SKM-1 (cell line): ENCODE data around the gene LRRC27.

Source experiments
- DNase-seq: peaks from one replicate; lab custom pipeline; 2025; ENCODE audit not compliant: unreplicated experiment; lab: John Stamatoyannopoulos, UW

LRRC27 gene

DNA sequence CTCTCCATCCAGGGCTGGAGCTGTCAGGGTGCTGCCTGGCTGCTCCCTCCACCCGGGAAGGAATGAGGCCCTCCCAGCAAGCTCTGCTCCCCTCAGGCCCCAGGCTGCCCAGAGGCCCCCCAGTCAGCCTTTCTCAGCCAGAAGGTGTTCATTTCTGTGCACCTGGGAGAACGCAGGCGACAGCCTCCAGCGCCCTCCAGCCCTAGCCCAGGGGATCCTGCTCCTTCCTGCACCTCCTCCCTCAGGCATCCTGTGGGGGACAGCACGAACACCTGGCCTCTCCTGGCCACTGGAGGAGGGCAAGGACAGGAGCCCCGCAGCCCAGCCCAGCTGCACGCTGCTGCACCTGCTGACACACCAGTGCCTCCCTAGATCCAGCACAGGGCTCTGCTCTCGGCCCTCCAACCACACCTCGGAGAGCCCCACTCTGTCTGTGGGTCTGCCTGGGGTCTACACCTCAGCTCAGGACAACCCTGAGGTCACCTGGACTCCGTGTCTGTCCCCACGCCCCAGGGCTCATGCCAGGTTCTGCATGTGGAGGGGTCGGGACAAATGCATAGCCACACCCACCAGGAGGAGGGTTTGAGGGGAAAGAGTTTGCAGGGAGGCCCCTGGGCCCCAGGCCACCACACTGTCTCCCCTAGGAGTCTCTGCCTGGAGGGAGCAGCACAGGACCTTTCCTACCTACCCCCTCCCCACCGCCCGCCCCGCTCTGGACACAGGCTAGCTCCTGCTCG, 57.6 kb downstream of the LRRC27 start:
- no peak for DNase-seq

DNA sequence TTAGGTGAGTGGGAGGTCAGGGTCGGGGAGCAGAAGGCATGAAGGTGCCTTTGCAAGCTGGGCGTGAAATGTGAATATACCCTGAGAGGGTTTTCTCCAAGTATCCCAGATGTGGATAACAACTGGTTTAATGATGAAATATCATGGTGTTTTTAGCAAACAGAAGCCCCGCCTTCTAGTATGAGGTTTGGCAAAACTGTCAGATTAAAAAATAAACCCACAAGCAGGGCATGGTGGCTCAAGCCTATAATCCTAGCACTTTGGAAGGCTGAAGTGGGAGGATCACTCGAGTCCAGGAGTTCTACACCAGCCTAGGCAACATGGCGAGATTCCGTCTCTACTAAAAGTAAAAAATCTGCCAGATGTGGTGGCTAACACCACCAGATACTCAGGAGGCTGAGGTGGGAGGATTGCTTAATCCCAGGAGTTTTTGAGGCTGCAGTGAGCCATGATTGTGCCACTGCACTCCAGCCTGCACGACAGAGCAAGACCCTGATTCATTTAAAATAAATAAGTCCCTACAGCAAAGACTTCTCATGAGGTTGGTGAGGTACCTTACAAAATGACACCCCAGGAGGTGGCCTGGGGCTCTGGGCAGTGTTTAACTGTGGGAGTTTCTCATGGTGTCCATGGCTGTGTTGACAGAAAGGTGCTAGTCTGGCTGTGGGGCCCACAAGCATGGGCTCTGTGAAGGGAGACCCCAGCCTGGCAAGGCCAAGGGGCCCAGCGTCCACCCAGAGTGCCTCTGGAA, 58.4 kb downstream of the LRRC27 start:
- no peak for DNase-seq

DNA sequence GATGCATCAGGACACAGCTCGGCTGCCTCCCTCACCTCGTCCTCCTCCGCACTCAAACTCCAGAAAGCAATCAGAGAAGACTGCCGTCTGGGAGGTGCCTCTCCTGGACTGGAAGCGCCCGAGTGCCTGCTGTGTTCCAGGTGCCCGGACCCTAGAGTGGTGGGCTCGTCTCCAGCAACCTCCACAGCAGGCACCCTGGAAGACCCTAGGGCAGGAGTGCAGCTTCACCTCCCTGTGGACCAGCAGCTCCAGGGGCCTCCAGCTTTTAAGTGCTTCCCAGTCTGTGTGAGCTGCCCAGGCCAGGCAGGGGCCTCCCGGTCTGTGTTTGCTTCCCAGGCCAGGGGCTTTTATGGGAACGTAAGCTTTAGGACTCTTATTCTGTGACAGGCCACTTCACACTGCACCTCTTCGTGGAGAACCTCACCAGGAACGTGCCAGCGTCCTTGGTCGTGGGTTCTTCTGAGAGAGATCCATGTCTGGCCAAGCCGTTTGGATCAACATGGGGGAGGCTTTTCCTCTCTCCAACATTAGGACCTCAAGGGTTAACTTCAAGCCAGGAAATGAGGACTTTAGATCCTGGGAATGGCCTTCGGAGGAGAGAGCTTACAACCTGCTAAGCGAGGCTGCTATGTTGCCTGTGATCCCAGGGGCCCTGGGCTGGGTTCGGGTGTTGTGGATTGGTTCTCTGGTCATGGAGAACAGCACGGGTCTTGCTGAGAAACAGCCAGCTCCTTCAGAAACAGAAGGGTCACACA, 59.1 kb downstream of the LRRC27 start:
- no peak for DNase-seq

DNA sequence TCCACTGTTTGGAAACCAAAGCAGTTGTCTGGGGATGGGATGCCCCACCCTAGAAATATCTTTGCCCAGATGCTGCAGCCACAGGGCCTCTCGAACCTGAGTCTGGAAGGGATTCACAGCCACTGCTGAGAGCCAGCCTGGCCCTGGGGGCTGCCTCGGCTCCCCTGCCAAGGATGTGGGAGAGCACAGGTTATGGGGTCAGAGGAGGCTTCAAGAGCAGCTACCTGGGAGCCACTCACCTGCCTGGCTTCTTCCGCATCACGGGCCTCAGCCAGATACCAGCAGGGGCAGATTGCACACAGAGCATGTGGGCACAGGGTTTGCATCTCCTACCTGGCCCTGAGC, 59.7 kb downstream of the LRRC27 start:
- no peak for DNase-seq

DNA sequence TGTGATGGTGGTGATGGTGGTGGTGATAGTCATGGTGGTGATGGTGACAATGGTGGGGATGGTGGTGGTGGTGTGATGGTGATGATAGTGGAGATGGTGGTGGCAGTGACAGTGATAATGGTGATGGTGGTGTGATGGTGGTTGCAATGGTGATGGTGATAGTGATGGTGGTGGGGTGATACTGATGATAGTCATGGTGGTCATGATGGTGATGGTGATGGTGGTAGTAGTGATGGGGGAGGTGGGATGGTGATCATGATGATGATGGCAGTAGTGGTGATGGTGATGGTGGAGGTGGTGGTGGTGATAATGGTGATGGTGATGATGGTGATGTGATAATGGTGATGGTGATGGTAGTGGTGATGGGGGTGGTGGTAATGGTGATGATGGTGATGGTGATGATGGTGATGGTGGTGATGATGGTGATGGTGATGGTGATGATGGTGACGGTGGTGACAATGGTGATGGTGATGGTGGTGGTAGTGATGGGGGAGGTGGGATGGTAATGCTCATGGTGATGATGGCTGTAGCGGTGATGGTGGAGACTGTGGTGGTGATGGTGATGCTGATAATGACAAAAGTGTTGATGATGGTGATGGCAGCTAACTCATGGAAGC, 60.3 kb downstream of the LRRC27 start:
- DNase-seq: no peak

DNA sequence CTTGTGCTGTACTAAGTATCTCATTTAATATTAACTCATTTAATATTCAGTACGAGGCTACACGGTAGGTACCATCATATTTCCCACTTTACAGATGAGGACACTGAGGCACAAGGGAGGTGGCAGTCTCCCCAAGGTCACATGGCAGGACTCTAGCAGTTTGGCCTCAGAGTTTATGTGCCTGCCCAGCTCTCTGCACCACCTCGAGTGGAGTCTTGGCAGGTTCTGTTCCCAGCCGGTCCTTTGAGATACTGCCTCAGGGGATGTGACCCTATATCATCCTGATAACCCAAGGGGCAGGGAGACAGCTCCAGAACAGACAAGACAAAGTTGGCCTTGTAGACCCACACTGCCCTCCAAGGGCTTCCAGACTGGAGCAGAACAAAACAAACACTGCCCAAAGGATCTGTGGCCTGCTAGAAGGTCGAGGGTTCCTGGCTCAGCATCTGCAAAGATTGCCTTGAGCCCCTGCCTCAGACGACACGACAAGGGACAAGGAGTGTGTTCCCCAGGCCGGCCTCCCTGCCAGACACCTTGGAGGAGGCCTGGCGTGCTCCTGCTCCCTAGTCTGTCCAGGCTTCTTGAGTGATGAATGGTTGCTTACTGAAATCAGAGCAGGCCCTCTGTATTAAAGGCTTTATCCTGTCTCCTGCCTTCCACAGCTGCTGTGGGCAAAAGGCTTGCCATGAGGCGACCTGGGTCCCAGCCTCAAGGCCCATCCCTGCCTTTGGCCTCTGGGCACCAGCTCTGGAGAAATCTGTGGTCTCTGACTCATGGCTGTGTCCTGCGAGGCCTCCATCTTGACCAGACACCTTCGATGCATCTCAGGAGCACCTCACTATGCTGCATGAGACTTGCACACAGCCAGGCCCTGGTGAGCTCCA, 61.1 kb downstream of the LRRC27 start:
- DNase-seq: no peak

DNA sequence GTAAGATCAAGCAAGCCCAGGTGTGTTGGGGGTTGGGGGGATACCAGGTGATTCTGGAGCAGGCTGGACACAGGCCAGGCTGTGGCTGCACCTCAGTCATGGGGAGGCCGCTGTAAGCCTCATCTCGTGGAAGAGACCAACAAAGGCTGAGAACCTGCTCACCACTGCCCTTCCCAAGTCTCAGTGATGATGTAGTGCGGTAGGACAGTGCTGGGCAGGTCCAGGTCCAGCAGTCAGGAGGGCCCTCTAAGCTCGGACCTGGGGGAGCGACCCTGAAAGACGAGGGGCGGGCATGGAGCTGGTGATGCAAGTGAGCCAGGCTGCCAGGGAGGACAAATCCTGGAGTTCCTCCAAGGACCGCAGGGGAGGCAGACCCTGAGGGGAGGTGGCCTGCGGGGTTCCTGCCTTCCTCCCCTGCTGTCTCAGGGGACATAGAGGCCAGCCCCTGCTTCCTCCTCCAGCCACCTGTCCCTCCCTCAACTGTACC, 61.7 kb downstream of the LRRC27 start:
- no peak for DNase-seq

DNA sequence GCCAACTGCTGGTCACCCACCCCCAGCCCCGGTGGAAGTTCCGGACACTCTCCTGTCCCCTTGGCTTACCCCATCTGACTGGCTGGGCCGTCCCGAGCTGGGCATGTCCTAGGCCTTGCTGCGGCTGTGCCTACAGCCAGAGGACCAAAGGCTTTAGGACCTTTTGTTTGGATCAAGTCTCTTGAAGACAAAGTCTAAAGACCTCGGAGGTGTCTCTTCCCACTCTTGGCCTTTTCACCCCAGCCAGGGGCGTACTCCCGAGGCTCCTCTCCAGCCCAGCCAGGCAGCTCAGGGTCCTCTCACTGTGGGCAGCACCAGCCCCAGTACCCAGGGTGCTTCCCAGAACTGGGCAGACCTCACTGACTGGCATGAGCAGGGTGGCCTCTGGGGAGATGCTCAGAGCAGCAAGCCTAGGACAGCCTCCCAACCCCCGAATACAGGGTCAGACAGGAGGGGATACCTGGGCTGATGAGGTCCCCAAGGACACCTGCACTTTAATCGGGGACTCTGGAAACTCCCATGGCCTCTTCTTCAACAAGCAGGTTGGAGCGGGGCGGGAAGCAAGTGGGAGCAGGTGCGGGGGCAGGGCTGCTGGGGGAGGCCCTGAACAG, 62.3 kb downstream of the LRRC27 start:
- no peak for DNase-seq

DNA sequence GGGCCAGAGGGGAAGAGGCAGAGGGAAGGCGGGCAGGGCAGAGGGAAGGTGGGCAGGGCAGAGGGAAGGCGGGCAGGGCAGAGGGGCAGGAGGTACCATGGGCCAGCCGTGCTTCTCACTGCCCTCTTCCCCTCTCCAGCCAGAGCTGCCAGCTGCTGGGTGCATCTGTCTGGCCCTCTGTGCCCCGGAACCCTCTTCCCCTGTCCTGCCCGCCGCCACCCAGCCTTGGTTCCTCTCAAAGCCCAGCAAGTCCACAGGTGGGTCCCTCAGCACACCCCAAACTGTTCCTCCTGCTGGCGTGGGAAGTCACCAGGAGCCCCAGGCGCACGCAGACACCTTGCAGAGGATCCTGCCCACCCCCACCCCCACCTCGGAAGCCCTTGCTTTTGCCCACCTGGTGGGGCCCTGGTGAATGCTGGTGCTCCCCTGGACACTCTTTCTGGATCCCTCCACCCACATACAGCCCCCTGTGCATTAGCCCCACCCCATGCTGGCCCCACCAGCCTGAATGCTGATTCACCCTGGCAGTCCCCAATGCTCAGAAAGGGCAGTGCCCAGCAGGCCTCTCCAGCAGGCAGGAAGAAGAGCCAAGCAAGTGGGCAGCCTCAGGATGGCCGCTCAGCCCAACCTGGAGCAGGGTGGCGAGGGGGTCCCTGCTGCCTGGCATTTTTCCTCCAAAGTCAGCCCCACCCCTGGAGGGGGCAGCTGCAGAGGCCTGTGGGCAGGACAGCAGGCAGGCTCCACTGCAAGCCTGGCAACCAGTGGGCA, 63.1 kb downstream of the LRRC27 start:
- DNase-seq: no peak

DNA sequence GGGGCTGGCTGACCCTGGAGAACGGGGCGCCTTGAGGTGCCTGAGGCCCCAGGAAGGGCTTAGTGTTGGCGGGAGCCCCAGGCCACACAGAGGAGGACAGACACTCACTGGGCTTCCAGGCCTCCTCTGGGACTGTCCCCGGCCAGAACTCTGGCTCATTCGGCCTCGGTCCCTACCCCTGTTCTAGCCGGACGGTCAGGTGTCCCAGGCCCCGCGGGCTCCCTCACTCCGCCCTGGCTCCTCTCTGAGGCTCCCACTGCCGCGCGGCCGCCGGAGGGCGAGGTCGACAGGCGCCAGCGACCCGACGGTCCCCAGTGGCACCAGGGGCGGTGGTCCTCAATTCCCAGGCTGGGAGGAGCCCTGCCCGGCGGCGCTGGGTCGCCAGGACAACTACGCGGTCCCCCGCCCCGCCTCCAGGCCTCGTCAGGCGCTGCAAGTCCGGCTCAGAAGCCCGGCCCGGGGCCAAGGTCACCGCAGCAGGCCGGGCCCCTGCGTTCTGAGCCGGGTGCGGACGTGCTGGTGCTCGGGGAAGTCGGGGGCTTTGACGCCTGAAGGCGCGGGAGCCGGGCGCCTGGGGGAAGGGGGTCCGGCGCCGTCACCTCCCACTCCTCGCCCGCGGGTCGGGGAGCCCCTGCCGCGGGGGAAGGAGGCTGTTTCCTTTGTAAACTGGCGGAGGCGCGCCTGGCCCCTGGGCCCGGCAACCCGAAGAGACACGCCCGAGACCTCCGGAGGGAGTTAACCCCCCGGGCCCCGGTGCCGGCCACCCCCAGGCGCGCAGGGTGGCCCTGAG, 63.9 kb downstream of the LRRC27 start:
- DNase-seq: no peak

DNA sequence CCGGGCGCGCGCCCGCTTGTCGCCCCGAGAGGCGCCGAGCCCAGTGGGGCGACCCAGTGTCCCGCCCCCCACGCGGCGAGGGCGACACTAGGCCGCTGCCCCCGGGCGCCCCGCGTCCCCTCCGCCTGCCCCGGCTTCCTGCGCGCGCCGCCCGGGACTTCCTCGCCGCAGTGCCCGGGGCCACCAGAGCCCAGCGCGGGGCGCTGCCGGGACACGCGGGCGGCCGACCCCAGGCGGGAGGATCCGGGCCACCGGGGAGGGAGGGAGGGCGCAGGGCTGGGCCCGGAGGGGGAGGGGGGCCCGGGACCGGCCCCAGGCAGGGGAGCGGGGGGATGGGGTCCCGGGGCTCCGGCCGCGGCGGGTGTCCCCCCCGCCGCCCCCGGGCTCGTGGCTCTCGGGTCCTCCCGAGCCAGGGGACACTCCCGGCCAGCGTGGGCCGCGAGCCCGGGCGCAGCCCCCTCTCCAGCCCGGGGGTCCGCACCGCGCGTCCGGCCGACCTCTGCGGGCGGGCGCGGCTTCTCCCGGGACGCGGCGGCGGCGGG, 64.6 kb downstream of the LRRC27 start:
- no peak for DNase-seq

DNA sequence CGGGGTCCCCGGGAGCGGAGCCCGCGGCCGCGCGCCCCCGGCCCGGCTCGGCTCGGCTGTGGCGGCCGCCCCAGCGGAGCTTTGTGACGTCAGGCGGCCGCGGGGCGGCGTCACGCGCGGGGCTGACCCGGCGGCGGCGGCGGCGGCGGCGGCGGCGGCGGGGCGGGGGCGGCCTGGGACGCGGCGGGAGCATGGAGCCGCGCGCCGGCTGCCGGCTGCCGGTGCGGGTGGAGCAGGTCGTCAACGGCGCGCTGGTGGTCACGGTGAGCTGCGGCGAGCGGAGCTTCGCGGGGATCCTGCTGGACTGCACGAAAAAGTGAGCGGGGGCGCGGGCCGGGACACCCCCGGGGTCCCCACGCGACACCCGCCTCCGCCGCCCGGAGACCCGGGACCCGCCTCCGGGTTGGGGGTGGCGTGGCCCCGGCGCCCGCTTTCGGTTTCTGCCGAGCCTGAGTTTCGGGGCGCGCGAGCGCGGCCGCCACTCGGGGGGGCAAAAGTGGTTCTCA, 65.1 kb downstream of the LRRC27 start, which contains the start of gene PWWP2B:
Gene PWWP2B, plus strand, starts transcription at position 165 of the 506 bp plus-strand sequence. Its CDS starts 27 bp downstream, at position 192.
- no peak for DNase-seq

DNA sequence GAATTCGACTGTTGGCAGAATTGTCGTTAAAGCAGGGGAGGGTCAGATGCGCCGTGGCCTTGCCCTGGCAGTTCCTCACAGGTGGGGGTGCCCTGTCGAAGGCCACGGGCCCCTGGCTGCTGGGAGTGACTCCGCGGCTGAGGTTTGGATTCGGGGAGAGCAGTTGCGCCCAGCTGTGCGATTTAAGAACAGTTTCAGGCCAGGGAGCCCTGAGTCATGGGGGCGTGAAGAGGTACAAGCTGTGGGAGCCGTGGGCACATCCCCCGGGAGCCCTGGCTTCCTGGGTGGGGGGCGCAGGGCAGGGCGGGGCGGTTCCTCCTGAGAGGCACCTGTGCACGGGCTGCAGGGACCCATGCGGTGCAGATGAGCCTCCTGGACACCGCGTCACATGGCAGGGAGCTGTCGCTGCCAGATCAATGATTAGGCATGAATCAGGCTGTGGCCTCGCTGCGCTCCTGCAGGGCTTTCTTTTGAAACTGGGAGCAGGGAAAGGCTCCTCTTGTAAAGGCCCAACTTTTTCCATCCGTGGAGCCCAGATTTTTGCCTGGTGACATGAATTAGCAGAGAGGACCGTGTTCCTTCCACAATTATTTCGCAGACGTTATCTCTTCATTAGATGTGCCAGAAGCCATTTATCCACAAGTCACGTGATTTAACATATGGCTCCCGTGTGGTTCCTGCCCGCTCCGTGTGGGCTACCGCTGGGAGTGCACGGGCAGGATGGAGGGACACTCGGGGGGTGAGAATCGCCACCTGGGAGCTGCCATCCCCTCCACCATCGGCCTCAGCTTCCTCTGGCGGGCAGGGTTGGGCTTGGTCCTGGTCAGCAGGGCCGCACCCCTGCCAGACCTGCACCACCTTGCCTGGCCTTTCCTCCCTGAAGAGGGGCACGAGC, 65.9 kb downstream of the LRRC27 start:
- DNase-seq: no peak

DNA sequence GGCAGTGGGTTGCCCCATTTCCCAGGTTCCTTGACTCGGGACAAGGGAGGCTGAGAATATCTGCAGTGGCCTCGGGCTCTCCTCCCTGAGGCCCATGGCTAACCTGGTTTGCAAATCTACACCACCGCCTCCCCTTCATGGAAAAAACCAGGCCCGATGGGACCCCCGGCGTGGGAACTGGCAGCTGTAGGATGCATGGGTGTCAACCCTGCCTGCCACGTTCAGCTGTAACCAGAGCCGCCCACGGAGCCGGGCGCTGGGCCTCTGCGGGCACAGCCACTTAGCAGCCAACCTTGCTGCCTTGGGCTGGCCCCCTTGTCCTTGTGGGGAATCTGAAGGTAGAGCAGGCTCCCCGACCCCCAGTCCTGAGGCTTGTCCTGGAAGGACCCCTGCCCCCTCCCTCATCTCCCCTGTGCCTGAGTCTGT, 66.6 kb downstream of the LRRC27 start:
- no peak for DNase-seq

DNA sequence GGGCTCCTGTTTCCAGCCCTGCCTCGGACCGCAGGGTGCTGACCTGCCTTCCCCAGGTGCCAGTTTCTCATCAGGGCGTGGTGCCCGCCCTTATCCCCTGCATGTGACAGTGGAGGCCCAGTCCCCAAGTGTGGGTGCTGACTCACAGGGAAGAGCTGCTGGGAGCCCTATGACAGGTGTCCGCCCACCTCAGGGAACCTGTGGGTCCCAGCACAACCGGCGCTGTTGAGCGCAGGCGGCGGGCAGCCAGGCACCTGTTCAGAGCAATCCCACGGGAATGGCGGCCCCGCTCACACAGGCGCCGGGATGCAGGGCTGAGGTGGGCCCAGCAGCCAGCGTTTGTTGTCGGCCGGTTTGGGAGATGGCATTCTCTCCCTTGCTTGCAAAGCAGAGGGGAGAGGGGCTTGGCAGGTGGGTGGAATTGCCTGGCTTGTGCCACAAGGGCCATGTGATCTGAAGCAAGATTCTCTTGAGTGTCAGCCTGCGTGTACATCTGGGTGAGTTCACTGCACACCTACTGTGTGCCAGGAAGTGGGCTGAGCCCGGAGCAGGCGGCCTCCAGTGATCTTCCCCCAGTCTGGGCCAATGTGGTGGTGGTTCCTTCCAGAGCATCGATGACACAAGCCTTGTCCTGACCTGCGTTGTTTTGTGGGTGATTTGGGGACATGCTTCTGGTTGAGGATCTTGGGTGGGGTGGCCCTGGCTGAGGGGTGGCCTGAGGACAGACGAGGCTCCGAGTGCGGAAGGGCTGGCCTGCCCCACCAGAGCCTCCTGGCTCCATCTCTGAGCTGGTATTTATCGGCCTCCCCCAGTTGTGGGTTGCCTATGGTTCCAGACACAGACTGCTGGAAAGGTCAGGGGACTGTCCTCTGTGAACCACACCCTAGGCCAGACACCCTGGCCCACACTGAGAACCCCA, 67.4 kb downstream of the LRRC27 start:
- DNase-seq: no peak

DNA sequence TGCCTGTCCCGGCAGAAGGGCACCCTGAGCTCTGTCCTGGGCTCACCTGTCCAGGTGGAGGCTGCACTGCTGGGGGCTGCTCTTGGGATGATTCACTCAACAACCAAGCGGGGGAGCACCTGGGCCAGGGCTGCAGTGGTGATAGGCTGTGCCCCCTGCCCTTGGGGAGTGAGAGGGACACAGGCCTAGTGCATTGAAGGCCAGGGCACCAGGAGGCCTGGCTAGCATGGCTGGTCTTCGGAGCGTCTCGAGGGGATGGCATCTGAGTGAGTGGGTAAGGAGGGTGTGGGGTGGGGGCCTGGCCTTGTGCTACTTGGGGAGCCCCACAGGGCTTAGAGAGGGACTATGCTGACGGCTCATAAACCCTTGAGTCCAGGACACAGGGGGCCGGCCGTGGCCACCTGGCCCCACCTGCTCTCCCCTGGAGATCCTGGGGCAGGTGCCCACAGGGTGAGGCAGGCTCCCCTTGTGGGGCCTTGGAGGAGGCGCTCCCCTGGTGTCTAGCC, 68.1 kb downstream of the LRRC27 start:
- DNase-seq: no peak
